Measurements from ENCODE around the gene WIPI1.

DNA sequence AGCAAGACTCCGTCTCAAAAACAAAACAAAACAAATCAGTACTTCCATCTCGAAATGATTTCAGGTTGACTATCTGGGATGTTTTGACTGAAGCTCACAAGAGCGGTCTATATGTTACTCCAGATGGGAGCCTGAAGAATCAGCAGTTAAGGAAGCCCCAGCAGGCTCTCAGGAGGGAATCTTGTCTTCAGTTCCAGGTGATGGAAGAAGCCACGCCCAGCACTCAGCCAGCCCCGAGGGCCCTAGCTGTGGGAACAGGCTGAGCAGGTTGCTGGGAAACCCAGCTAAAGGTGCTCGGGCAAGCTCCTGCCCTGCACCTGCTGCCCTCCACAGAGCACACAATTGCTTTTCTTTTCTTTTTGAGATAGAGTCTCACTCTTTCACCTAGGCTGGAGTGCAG is 32.4 kb downstream of the WIPI1 start:
- TF ChIP-seq, protein P1, sequence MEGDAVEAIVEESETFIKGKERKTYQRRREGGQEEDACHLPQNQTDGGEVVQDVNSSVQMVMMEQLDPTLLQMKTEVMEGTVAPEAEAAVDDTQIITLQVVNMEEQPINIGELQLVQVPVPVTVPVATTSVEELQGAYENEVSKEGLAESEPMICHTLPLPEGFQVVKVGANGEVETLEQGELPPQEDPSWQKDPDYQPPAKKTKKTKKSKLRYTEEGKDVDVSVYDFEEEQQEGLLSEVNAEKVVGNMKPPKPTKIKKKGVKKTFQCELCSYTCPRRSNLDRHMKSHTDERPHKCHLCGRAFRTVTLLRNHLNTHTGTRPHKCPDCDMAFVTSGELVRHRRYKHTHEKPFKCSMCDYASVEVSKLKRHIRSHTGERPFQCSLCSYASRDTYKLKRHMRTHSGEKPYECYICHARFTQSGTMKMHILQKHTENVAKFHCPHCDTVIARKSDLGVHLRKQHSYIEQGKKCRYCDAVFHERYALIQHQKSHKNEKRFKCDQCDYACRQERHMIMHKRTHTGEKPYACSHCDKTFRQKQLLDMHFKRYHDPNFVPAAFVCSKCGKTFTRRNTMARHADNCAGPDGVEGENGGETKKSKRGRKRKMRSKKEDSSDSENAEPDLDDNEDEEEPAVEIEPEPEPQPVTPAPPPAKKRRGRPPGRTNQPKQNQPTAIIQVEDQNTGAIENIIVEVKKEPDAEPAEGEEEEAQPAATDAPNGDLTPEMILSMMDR (conservative IDR thresholded peaks at IDR 0.05; ENCODE audit: low read depth, low read length) = no peak
- no peak for TF ChIP-seq EZH2 (IDR thresholded peaks at IDR 0.05; ENCODE audit: borderline replicate concordance, low read depth, low read length, poor library complexity, severe bottlenecking)

All from A673 (cell line).